Lower leg skin (tissue), 3 donors: ENCODE results near the gene NMT1.

ENCODE experiments used
- CTCF ChIP-seq, 3 donors: fragments of 450-650 bp; IDR thresholded peaks; one replicate each; pipeline ENCODE4 v1.5.1; 2016; ENCODE audit warnings: antibody characterized with exemption in 3 of 3, mild to moderate bottlenecking in 3 of 3, moderate library complexity in 2 of 3
- POLR2A ChIP-seq, 2 donors: fragments of 450-650 bp; IDR thresholded peaks; one replicate each; pipeline ENCODE4 v1.6.1; 2016 to 2017; ENCODE audit warnings: antibody characterized with exemption in 2 of 2, mild to moderate bottlenecking in 1 of 2, moderate library complexity in 1 of 2

DNA sequence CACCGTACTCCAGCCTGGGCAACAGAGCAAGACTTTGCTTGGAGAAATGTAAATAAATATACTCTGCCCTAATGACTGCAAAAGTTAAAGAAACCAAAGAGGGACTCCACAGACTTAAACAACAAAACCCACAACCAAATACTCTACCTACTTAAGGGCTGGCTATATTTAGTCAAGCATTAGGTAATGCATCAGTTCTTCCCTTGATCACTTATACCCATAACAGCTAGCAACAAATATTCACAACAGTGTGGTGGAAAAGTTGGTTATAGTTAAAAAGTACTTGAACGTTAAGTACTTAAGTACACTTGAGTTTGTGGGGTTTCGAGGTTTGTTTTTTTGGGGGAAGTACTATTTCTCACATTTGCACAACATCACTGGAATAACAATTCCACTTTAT, 95.1 kb downstream of the NMT1 start:
- TF ChIP-seq CTCF (IDR thresholded peaks at IDR 0.05) = no peak
- TF ChIP-seq POLR2A (IDR thresholded peaks at IDR 0.05) = no peak
